GM12891 (cell line): ENCODE measurements around the gene ZNF580.

Source experiments
- PAX5 ChIP-seq: IDR thresholded peaks from 2 replicates; pipeline ENCODE4 v1.6.1; 2011; ENCODE audit warnings: low read length, moderate library complexity, mild to moderate bottlenecking; ENCODE audit not compliant: insufficient read depth, severe bottlenecking
- POLR2A ChIP-seq: IDR thresholded peaks from 2 replicates; pipeline ENCODE4 v1.6.1; 2011; ENCODE audit warnings: low read depth, low read length, control low read depth
- POLR2AphosphoS5 ChIP-seq: IDR thresholded peaks from 2 replicates; pipeline ENCODE4 v1.6.1; 2011; ENCODE audit warnings: low read depth, low read length, control low read depth
- POU2F2 ChIP-seq: IDR thresholded peaks from 2 replicates; pipeline ENCODE4 v1.6.1; 2011; ENCODE audit warnings: low read depth, mild to moderate bottlenecking, control low read depth, low read length, moderate library complexity
- SPI1 ChIP-seq: IDR thresholded peaks from 2 replicates; pipeline ENCODE4 v1.6.1; 2011; ENCODE audit warnings: low read depth, low read length, control low read depth
- TAF1 ChIP-seq: IDR thresholded peaks from 2 replicates; pipeline ENCODE4 v1.6.1; 2011; ENCODE audit warnings: low read depth, low read length, control low read depth

GRCh38 chr19:55623561-55623960 is 17.2 kb upstream of the ZNF580 start:
- TF ChIP-seq POLR2A (no peak), POLR2AphosphoS5 (no peak), POU2F2 (no peak), TAF1 (no peak), PAX5 (no peak), SPI1 (no peak)
